Osteocyte (in vitro differentiated cells): ENCODE data around the gene ZNF20. TPM values are rescaled to one million over a fixed set of nuclear protein-coding genes. Genes with fewer than 3 reads are reported as not detected.

Experiments used
- DNase-seq: peaks from one replicate; pipeline ENCODE4 v3.0.0; 2021; ENCODE audit warnings: mixed read lengths; ENCODE audit not compliant: unreplicated experiment; ENCODE audit errors: extremely low spot score
- H3K27ac Mint-ChIP-seq: one replicate; pipeline ENCODE4 v1.8.0; 2021; ENCODE audit warnings: mild to moderate bottlenecking, mixed read lengths; ENCODE audit not compliant: unreplicated experiment
- H3K27me3 Mint-ChIP-seq: one replicate; pipeline ENCODE4 v1.8.0; 2021; ENCODE audit warnings: mixed read lengths; ENCODE audit not compliant: unreplicated experiment
- H3K36me3 Mint-ChIP-seq: one replicate; pipeline ENCODE4 v1.8.0; 2021; ENCODE audit warnings: mixed read lengths; ENCODE audit not compliant: unreplicated experiment
- H3K4me1 Mint-ChIP-seq: one replicate; pipeline ENCODE4 v1.8.0; 2021; ENCODE audit warnings: mixed read lengths; ENCODE audit not compliant: unreplicated experiment
- H3K4me3 Mint-ChIP-seq: one replicate; pipeline ENCODE4 v1.8.0; 2021; ENCODE audit warnings: mild to moderate bottlenecking, moderate library complexity, mixed read lengths; ENCODE audit not compliant: unreplicated experiment
- H3K9me3 Mint-ChIP-seq: one replicate; pipeline ENCODE4 v1.8.0; 2021; ENCODE audit warnings: mixed read lengths; ENCODE audit not compliant: unreplicated experiment
- total RNA-seq: library from RNA; stranded (reverse); gene quantifications from 2 replicates; pipeline ENCODE4 v1.2.1, GENCODE V29; 2021
- TF ChIP-seq, protein P1 (sequence below): fragments of 200-600 bp; sonication (generic); IDR thresholded peaks from 2 replicates; pipeline ENCODE4 v1.5.0; 2021; ENCODE audit warnings: antibody characterized with exemption, mild to moderate bottlenecking, moderate library complexity

The ZNF20 gene
- total RNA-seq, 1 donor from 2014 or later = 8.5 TPM

GRCh38 chr19:12137221-12137940, 2.8 kb downstream of the ZNF20 start:
- peak overlapping the region; percentile 3 for H3K4me3 Mint-ChIP-seq
- DNase-seq = no peak
- peaks cover 53% of the 10 kb centered on the region for H3K36me3 Mint-ChIP-seq
- no peaks in the 10 kb centered on the region for H3K27me3 Mint-ChIP-seq
- TF ChIP-seq, protein P1, sequence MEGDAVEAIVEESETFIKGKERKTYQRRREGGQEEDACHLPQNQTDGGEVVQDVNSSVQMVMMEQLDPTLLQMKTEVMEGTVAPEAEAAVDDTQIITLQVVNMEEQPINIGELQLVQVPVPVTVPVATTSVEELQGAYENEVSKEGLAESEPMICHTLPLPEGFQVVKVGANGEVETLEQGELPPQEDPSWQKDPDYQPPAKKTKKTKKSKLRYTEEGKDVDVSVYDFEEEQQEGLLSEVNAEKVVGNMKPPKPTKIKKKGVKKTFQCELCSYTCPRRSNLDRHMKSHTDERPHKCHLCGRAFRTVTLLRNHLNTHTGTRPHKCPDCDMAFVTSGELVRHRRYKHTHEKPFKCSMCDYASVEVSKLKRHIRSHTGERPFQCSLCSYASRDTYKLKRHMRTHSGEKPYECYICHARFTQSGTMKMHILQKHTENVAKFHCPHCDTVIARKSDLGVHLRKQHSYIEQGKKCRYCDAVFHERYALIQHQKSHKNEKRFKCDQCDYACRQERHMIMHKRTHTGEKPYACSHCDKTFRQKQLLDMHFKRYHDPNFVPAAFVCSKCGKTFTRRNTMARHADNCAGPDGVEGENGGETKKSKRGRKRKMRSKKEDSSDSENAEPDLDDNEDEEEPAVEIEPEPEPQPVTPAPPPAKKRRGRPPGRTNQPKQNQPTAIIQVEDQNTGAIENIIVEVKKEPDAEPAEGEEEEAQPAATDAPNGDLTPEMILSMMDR = no peak
- peaks cover 15% of the 10 kb centered on the region for H3K9me3 Mint-ChIP-seq
- H3K27ac Mint-ChIP-seq = no peak overlapping the region
- peaks cover 26% of the 10 kb centered on the region for H3K4me1 Mint-ChIP-seq

- Mint-ChIP-seq H3K36me3 (peaks cover 66% of the 10 kb centered on the region), H3K27me3 (no peaks in the 10 kb centered on the region), H3K4me1 (peaks cover 3% of the 10 kb centered on the region), H3K27ac (no peak overlapping the region), H3K9me3 (peaks cover 21% of the 10 kb centered on the region), H3K4me3 (no peak overlapping the region)
- no peak for DNase-seq
- TF ChIP-seq, protein P1 = no peak
Observed at GRCh38 chr19:12133069-12133468, 7.1 kb downstream of the ZNF20 start.

GRCh38 chr19:12126707-12127106, 13.4 kb downstream of the ZNF20 start:
- Mint-ChIP-seq H3K27ac (no peak overlapping the region), H3K9me3 (peaks cover 23% of the 10 kb centered on the region), H3K4me1 (no peaks in the 10 kb centered on the region), H3K36me3 (peaks cover 19% of the 10 kb centered on the region), H3K27me3 (no peaks in the 10 kb centered on the region), H3K4me3 (no peak overlapping the region)
- DNase-seq = no peak
- TF ChIP-seq, protein P1 = peak; percentile 36

GRCh38 chr19:12117201-12117970, 22.8 kb downstream of the ZNF20 start:
- H3K4me3 Mint-ChIP-seq = no peak overlapping the region
- H3K36me3 Mint-ChIP-seq = peaks cover 14% of the 10 kb centered on the region
- TF ChIP-seq, protein P1 = no peak
- H3K4me1 Mint-ChIP-seq = no peaks in the 10 kb centered on the region
- no peak overlapping the region for H3K27ac Mint-ChIP-seq
- H3K9me3 Mint-ChIP-seq = peaks cover 11% of the 10 kb centered on the region
- no peaks in the 10 kb centered on the region for H3K27me3 Mint-ChIP-seq
- no peak for DNase-seq

DNA sequence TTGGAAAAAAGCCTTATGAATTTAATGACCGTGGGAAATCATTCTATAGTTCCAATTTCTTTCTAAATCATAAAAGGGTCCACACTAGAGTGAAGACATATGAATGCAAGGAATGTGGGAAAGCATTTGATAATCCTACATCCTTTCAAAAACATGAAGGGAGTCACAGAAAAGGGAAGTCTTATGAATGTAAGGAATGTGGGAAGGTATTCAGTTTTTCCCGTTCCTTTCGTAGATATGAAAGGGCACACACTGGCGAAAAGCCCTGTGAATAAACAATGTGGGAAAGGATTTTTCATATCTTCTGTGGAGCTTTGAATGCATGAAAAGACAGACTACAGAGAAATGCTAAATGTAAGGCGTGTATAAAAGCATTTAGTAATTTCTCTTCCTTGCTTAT, 27.0 kb downstream of the ZNF20 start:
- H3K4me3 Mint-ChIP-seq = no peak overlapping the region
- H3K27me3 Mint-ChIP-seq = no peaks in the 10 kb centered on the region
- peaks cover 36% of the 10 kb centered on the region for H3K9me3 Mint-ChIP-seq
- H3K27ac Mint-ChIP-seq = no peak overlapping the region
- TF ChIP-seq, protein P1 = no peak
- no peaks in the 10 kb centered on the region for H3K4me1 Mint-ChIP-seq
- no peak for DNase-seq
- H3K36me3 Mint-ChIP-seq = peaks cover 42% of the 10 kb centered on the region
